ENCODE data around the gene HIF3A.
"Not testable (repeated sequence)": the region's sequence is repeated elsewhere in the genome, so short reads cannot be mapped to it uniquely, and the experiment has no call there.

The HIF3A gene

GRCh38 chr19:46365561-46365960, 68.7 kb downstream of the HIF3A start:
- no peak for DNase-seq

- no peak for DNase-seq
These were observed 69.9 kb downstream of the HIF3A start for GRCh38 chr19:46366620-46367292.

GRCh38 chr19:46367426-46367825, 70.6 kb downstream of the HIF3A start:
- DNase-seq = no peak

GRCh38 chr19:46368116-46368515, 71.3 kb downstream of the HIF3A start:
- no peak for DNase-seq

- no peak for DNase-seq
These were observed 73.0 kb downstream of the HIF3A start for GRCh38 chr19:46369817-46370216.

DNA sequence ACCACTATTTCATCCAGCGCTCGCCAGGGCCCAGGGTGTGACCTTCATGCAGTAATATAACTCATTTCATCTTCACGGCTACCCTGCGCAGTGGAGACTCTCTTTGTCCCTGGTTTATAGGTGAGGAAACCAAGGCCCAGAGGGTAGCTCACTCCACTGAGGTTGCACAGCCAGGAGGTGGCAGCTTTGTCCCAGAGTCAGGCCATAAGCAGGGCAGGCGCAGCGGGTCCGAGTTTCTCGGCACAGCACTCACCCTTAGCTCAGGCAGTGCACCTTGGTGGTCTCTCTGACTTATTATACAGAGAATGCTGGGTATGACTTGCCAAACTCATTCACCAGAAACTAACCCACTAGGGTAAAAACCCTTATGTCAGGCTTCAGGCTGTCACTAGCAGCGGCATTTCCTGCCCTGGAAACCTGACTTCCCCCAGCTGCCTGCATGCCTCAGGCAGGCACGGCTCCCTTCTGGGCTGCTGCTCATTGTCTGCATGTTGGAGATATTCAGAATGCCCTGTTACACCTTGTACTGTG, 74.6 kb downstream of the HIF3A start:
- no peak for DNase-seq

DNA sequence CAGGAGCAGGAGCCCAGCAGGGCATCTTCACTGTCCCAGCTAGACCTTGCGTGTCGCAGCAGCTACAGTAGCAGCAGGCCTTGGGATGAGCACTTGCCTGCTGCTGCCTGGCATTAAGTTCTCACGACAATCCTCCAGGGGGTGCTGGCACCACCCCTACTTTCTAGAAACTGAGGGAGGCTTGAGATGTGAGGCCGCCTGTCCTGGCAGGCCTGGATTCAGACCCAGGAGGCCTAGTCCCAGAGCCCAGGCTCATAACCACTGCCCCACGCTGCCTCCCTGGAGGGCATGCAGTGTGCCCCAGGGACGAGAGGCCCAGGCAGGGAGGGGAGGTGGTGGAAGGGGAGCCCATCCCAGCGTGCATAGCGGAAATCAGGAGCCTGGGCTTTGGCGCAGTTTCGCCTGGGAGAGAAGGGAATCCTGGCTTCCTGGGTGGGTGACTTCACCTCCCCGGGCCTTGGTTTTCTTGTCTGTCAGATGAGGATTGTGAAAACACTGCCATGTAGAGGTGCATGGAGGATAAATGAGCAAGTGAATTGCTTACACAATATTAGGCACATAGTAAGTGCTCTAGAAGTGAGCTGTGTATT, 76.2 kb downstream of the HIF3A start:
- no peak for DNase-seq

- no peak for DNase-seq
These were observed 76.9 kb downstream of the HIF3A start for GRCh38 chr19:46373491-46374359.

GRCh38 chr19:46374536-46375475, 78.0 kb downstream of the HIF3A start:
- no peak for DNase-seq

DNA sequence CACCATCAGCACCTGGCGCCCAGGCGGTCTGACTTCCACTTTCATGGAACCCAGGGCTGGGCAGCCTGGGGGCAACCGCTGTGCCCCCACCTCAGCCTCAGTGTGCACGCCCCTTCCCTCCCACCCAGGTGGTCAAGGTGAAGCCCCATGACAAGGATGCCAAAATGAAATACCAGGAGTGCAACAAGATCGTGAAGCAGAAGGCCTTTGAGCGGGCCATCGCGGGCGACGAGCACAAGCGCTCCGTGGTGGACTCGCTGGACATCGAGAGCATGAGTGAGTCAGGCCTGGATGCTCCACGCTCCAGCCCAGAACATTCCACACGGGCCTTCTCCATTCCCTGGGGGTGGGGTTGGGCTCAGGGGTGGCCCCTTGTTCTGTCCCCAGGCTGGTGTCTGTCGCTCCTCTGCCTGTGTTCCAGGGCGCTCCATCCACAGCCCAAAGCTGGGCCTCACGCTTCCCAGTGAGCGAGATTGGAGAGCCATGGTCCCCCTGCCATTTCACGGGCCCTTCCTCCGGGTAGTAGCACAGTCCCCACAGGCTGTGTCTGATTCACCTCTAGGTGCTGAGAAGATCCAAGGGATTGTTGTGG, 78.7 kb downstream of the HIF3A start:
- not testable (repeated sequence) for DNase-seq

DNA sequence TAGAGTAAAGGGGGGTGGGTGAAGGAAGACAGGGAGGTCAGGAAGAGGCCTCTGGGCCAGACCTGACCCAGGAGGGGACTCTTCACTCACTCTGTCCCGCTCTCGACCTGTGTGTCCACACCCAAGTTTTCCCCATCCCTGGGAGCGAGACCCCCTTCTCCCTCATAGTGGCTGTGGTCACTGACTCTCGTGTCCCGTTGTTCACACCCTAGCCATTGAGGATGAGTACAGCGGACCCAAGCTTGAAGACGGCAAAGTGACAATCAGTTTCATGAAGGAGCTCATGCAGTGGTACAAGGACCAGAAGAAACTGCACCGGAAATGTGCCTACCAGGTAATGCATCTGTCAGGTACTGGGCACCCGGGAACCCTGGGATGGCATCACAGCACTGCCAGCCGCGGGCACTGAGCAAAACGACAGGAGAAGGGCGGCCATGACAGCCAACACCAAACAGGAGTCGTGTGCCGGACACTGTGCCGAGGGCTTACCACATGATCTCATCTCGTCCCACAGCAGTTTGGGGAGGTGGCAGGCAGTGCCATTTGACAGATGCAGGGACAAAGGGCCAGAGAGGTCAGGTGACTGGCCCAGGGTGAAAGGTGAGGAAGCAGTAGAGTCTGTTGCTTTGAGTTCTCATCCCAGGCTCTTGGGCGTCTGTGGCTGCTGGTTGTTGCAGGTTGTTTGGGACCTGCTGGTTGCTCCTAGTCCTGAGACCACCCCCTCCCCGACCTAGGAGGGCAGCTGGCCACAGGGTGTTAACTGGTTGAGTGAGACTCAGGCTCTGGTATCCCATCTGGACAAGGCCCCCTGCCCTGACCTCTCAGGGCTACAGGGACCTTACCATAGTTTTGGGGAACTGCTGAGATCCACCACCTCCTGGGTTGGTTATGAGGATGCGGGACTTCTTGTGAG, 79.7 kb downstream of the HIF3A start:
- DNase-seq = no peak

DNA sequence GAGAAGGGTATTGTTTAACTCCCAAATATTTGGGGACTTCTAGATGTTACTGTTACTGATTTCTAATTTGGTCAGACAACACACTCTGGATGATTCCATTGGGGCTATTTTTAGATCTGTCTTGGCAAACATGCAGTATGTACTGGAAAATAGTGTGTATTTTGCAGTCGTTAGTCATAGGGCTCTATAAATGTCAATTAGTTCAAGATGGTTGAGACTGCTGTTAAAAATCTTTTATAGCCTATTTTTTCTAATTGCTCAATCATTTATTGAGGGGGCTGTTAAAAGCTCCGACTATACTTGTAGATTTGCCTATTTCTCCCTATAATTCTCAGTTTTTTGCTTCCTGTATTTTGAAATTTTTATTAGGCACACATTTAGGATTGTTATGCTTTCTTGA, 81.4 kb downstream of the HIF3A start:
- DNase-seq = no peak

DNA sequence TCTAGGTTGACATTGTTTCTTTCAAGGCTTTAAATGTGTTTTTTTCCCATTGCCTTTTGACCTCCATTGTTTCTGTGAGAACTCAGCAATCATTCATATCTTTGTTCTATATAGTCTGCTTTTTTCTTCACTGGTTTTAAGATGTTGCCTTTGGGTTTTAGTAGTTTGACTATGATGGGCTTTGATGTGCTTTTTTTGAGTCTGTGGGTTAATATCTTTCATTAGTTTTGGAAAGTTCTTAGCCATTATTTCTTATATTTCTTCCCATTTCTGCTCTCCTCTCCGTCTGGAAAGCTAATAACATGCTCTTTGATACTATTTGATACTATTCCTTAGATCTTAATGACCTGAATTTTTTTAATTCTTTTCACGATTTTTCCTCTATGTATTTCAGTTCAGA, 83.8 kb downstream of the HIF3A start:
- DNase-seq = no peak

- no peak for DNase-seq
These were observed 84.5 kb downstream of the HIF3A start for GRCh38 chr19:46381346-46381745.

DNA sequence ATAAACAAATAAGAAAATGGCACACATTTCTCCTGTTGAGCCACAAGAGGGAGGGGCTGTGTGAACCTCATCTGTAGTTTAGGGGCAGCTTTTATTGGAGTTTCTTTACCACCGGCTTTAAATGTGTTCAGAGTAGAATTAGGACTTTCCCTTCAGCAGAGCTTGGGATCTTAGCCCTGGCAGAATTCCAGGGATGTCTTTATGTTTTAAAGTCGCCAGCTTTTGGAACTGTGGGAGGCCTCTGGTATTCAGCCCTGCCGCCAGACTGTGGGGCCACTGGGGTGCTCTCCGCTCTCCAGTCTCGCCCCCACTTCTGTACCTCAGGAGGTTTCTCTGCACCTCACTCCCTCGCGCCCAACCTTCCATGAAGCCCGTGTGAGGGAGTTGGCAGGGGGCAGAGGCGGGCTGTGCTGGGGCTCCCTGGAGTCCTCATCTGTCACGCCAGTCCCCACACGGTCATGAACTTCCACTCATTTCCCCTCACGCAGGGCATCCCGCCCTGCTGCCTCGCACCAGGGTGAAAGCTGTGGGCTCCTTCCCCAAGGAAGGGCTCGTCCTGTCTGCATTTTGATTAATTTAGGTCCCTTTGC, 85.0 kb downstream of the HIF3A start:
- DNase-seq = no peak

- no peak for DNase-seq
These were observed 86.5 kb downstream of the HIF3A start for GRCh38 chr19:46383171-46383815.

- DNase-seq = no peak
These were observed 87.0 kb downstream of the HIF3A start for GRCh38 chr19:46383846-46384245.

DNA sequence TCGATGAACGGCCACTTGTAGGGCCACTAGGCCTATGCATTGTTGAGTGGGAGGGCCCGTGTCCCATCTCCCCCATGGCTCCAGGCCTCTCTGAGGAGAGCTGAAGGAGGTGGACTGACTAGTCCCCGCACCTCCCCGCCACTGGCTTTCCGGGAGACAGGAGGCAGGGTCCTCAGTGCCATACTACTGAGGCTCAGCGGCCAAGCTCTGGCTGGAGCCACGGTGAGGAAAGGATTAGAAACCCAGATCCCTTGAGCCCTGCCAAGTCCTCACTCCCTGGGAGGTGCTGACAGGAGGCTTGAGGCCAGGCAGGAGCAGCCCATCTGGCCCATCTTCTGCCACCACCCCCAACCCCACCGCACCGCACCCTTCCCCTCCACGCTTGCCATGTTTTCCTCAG, 87.6 kb downstream of the HIF3A start:
- no peak for DNase-seq

DNA sequence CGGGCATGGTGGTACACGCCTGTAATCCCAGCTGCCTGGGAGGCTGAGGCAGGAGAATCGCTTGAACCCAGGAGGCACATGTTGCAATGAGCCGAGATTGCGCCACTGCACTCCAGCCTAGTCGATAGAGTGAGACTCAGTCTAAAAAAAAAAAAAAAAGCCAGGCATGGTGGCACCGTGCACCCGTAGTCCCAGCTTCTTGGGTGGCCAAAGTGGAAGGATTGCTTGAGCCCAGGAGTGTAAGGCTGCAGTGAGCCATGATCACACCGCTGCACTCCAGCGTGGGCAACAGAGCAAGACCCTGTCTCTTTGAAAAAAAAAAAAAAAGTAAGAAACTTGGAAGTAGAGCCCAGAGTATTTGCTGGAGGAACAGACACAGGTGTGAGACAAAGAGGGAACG, 88.8 kb downstream of the HIF3A start:
- DNase-seq = no peak

- no peak for DNase-seq
These were observed 89.3 kb downstream of the HIF3A start for GRCh38 chr19:46386151-46386550.

All from stimulated activated CD8-positive, alpha-beta memory T cell treated with anti-CD3 and anti-CD28 coated beads, Interleukin-4, amount 100 ng/mL, for 48 hours (primary cell).